Spinal cord (tissue), 10 donors: Measurements from ENCODE around the gene CMBL. TPM values are rescaled to one million over a fixed set of nuclear protein-coding genes. Genes with fewer than 3 reads are reported as not detected.
"Not testable (repeated sequence)": the region's sequence is repeated elsewhere in the genome, so short reads cannot be mapped to it uniquely, and the experiment has no call there.

Experiments
- DNase-seq, 6 donors: peaks; one replicate each; pipeline versions ENCODE4 v3.0.0 to v3.0.0-alpha.2; 2013 to 2015; ENCODE audit warnings: low spot score in 6 of 6, low read depth in 4 of 6
- H3K27ac ChIP-seq: one replicate; pipeline ENCODE4 v1.5.1; 2013; ENCODE audit warnings: low read depth, low read length, control low read depth
- H3K27me3 ChIP-seq: one replicate; pipeline ENCODE4 v1.6.1; 2013; ENCODE audit warnings: low read length; ENCODE audit not compliant: control insufficient read depth, insufficient read depth
- H3K36me3 ChIP-seq: one replicate; pipeline ENCODE4 v1.6.1; 2013; ENCODE audit warnings: low read length; ENCODE audit not compliant: control insufficient read depth, insufficient read depth
- H3K4me1 ChIP-seq: one replicate; pipeline ENCODE4 v1.6.1; 2013; ENCODE audit warnings: low read length; ENCODE audit not compliant: control insufficient read depth, insufficient read depth
- H3K4me3 ChIP-seq: one replicate; pipeline ENCODE4 v1.5.1; 2013; ENCODE audit warnings: low read depth, low read length, control low read depth
- H3K9me3 ChIP-seq: one replicate; pipeline ENCODE4 v1.6.1; 2013; ENCODE audit warnings: low read length; ENCODE audit not compliant: control insufficient read depth, insufficient read depth
- WGBS: methylation state at CpG from one replicate; pipeline ENCODE4 v1.1.5; 2013; ENCODE audit warnings: missing lambda C conversion rate; ENCODE audit not compliant: insufficient coverage; 5-methylcytosine and 5-hydroxymethylcytosine counted together
- polyA plus RNA-seq, 2 donors: library from polyadenylated mRNA; unstranded; fragments of 120-200 nt; gene quantifications; one replicate each; pipeline ENCODE4 v1.2.1, GENCODE V29; 2013; ENCODE audit not compliant: insufficient read length in 2 of 2
- total RNA-seq, 2 donors: library from RNA; depleted of rRNA in 1 of 2; stranded (reverse); fragments of 120-200 nt in 1 of 2; fragments of >200 nt in 1 of 2; gene quantifications; one replicate each; pipeline versions ENCODE4 v1.2.3 to v1.2.4, GENCODE V29; 2013 to 2014
- donor health status: healthy.

The CMBL gene
- total and polyA plus RNA-seq, 4 donors = 25.3 to 67.1 (median 41.7) TPM

GRCh38 chr5:10277773-10278630 lies 29.7 kb downstream of the CMBL start:
- no peak for DNase-seq
- no peaks in the 10 kb centered on the region for H3K4me1 ChIP-seq
- WGBS = 88% methylated on average over 13 of the region's 13 CpGs
- no peak overlapping the region for H3K27ac ChIP-seq
- no peaks in the 10 kb centered on the region for H3K36me3 ChIP-seq
- H3K9me3 ChIP-seq = no peaks in the 10 kb centered on the region
- no peak overlapping the region for H3K4me3 ChIP-seq
- H3K27me3 ChIP-seq = no peaks in the 10 kb centered on the region

DNA sequence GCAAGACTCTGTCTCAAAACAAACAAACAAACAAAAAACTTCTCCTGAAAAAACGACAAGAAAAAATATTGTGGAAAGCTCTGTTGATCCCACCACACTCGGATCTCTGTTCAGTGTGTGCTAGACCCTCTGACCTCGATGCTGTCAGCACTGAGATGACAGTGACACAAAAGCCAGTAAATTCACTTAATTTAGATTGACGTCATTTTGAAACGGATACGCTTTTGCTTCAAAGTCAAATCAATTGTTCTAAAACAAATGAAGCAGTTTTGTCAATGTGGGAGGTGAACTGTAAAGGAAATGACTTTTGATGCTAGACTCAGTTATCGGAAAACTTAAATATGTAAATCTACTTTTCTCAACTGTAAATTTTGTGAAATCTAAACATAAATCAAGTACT lies 31.0 kb downstream of the CMBL start:
- Histone ChIP-seq H3K36me3 (no peaks in the 10 kb centered on the region), H3K9me3 (no peaks in the 10 kb centered on the region), H3K4me1 (no peaks in the 10 kb centered on the region), H3K27me3 (no peaks in the 10 kb centered on the region), H3K27ac (no peak overlapping the region), H3K4me3 (no peak overlapping the region)
- WGBS = 42% methylated on average over 3 of the region's 7 CpGs
- no peak for DNase-seq

- no peak for DNase-seq
- WGBS = 81% methylated on average over 7 of the region's 9 CpGs
Observed at GRCh38 chr5:10275991-10276390, 31.7 kb downstream of the CMBL start.

GRCh38 chr5:10275460-10275859 lies 32.2 kb downstream of the CMBL start:
- no peak for DNase-seq
- Histone ChIP-seq H3K36me3 (no peaks in the 10 kb centered on the region), H3K27ac (no peak overlapping the region), H3K9me3 (no peaks in the 10 kb centered on the region), H3K4me3 (no peak overlapping the region), H3K4me1 (no peaks in the 10 kb centered on the region), H3K27me3 (no peaks in the 10 kb centered on the region)
- WGBS = 50% methylated on average over 5 of the region's 10 CpGs

More at GRCh38 chr5:10275991-10276390, 31.7 kb downstream of the CMBL start:
- no peak overlapping the region for H3K27ac ChIP-seq
- H3K9me3 ChIP-seq = no peaks in the 10 kb centered on the region
- H3K36me3 ChIP-seq = no peaks in the 10 kb centered on the region
- H3K27me3 ChIP-seq = no peaks in the 10 kb centered on the region
- no peak overlapping the region for H3K4me3 ChIP-seq
- no peaks in the 10 kb centered on the region for H3K4me1 ChIP-seq

DNA sequence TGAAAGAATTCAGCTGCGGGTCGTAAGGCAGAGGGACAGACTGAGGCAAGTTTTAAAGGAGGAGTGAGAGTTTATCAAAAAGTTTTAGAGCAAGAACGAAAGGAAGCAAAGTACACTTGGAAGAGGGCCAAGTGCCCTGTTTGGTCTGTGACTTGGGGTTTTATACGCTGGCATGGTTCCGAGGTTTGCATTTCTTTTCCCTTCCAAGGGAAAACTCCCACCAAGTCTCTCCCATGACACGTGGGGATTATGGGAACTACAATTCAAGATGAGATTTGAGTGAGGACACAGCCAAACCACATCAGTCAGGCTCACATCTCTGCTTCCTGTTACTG lies 34.9 kb downstream of the CMBL start:
- H3K9me3 ChIP-seq, DNase-seq, H3K4me1 ChIP-seq, H3K4me3 ChIP-seq, H3K27me3 ChIP-seq, H3K36me3 ChIP-seq, H3K27ac ChIP-seq: not testable (repeated sequence)
- WGBS = 85% methylated on average over 3 of the region's 6 CpGs

GRCh38 chr5:10272053-10272874 lies 35.4 kb downstream of the CMBL start:
- Histone ChIP-seq H3K9me3 (no peaks in the 10 kb centered on the region), H3K27ac (no peak overlapping the region), H3K4me3 (no peak overlapping the region), H3K36me3 (no peaks in the 10 kb centered on the region), H3K27me3 (no peaks in the 10 kb centered on the region), H3K4me1 (no peaks in the 10 kb centered on the region)
- no peak for DNase-seq
- 86% methylated on average over 8 of the region's 9 CpGs for WGBS

- no peaks in the 10 kb centered on the region for H3K9me3 ChIP-seq
- DNase-seq = no peak
- no peaks in the 10 kb centered on the region for H3K27me3 ChIP-seq
- H3K4me1 ChIP-seq = no peaks in the 10 kb centered on the region
- whole genome bisulfite sequencing = 96% methylated on average over 10 of the region's 10 CpGs
- H3K36me3 ChIP-seq = peaks cover 4% of the 10 kb centered on the region
- H3K4me3 ChIP-seq = no peak overlapping the region
- H3K27ac ChIP-seq = no peak overlapping the region
Observed at GRCh38 chr5:10268100-10268499, 39.6 kb downstream of the CMBL start.

- no peaks in the 10 kb centered on the region for H3K4me1 ChIP-seq
- no peak overlapping the region for H3K4me3 ChIP-seq
- H3K9me3 ChIP-seq = no peaks in the 10 kb centered on the region
- DNase-seq = no peak
- no peak overlapping the region for H3K27ac ChIP-seq
- H3K36me3 ChIP-seq = peaks cover 13% of the 10 kb centered on the region
- no peaks in the 10 kb centered on the region for H3K27me3 ChIP-seq
- WGBS = 87% methylated on average over 3 of the region's 4 CpGs
Observed at GRCh38 chr5:10266839-10267238, 40.9 kb downstream of the CMBL start.

DNA sequence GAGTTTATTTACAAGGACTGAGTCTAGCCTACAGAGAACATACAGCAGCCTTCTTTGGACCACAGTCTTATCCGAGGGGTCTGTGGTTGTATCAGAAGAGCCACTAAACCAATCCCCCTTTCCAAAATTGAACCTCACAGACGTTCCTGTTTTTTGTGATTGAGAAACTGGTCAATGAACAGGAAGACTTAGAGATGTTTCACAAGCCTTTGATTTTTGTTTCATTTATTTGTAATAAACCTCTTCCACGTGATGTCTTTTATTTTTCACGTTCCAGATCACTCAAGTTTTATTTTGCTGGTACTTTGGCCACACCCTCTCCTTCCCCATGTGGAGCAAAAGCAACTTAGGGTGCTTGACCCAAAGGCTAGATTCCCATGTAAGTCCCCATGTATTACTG lies 41.6 kb downstream of the CMBL start:
- Histone ChIP-seq H3K36me3 (peaks cover 18% of the 10 kb centered on the region), H3K4me1 (no peaks in the 10 kb centered on the region), H3K9me3 (no peaks in the 10 kb centered on the region), H3K27ac (no peak overlapping the region), H3K27me3 (no peaks in the 10 kb centered on the region), H3K4me3 (no peak overlapping the region)
- WGBS = 88% methylated on average over 1 of the region's 4 CpGs
- DNase-seq = no peak
